D721Med (cell line): ENCODE data around the gene MYO5B.

Source experiments
- DNase-seq: peaks from one replicate; pipeline ENCODE4 v3.0.0; 2011; ENCODE audit warnings: low spot score; ENCODE audit not compliant: insufficient read length
- FAIRE-seq: peaks from 2 replicates; lab custom pipeline; 2011; peaks lifted over from hg19 to GRCh38; lab: Jason Lieb, UNC
- CTCF ChIP-seq: IDR thresholded peaks from 2 replicates; pipeline ENCODE4 v1.5.1; 2012; ENCODE audit warnings: mild to moderate bottlenecking, control low read depth; ENCODE audit not compliant: insufficient read depth; ENCODE audit errors: missing control alignments

Gene MYO5B

GRCh38 chr18:50172367-50172766 is 22.6 kb downstream of the MYO5B start:
- FAIRE-seq (no peak), DNase-seq (no peak)
- no peak for TF ChIP-seq CTCF

DNA sequence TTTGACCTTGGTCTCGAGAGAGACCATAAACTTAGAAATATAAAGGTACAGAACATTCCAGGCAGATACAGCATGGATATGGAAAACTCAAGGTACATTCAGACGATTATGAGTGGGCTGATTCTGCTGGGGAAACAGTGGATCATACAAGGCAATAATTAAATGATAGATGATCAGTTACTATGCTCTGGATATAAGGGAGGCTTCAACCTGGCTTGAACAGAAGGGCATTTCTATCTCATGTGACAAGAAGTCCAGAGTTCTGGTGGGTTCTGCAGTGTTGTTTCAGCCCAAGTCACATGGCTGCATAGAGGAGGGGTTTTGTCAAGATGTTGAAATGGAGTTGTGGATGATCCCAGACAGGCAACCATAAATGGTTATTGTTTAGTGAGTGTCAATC is 23.5 kb downstream of the MYO5B start:
- FAIRE-seq (no peak), DNase-seq (no peak)
- no peak for TF ChIP-seq CTCF

- no peak for TF ChIP-seq CTCF
- no peak for DNase-seq
- no peak for FAIRE-seq
Observed at GRCh38 chr18:50170004-50170403, 24.9 kb downstream of the MYO5B start.

DNA sequence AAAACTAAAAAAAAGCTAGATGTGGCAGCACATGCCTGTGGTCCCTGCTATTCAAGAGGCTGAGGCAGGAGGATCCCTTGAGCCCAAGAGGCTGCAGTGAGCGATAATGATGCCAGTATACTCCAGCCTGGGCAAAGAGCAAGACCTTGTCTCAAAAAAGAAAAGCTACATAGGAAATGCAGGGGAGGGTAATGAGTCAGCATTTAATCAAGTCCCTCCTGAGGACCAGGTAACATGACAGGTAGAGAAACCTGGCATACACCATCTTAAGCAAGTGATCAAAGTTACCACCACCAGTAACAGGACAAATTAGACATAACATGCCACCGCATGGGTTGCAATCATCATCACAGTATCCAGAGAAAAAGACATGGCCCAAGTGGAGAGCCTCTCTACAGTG is 25.8 kb downstream of the MYO5B start:
- no peak for DNase-seq
- no peak for TF ChIP-seq CTCF
- no peak for FAIRE-seq

- DNase-seq (no peak), FAIRE-seq (no peak)
- TF ChIP-seq CTCF: no peak
Observed at GRCh38 chr18:50167966-50168365, 27.0 kb downstream of the MYO5B start.

- FAIRE-seq (no peak), DNase-seq (no peak)
- no peak for TF ChIP-seq CTCF
Observed at GRCh38 chr18:50166901-50167300, 28.0 kb downstream of the MYO5B start.

DNA sequence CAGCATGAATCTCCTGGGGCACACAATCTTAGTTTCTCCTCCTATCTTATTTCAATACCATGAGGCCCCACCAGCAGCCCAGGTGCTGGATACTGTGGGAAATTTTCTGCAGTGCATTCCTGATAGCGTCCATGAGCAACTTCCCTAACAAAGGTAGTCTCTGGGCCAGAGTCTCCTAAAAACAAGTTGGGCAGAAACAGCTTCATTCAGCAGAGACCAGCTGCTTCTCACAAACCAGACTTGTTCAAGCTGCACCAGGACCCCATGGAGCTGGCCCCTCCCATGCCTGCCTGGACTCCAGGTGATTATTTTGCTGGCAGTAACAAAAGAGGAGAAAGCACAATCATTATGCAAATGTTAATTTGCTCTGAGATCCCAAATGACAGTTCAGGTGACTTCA is 31.4 kb downstream of the MYO5B start:
- no peak for TF ChIP-seq CTCF
- DNase-seq (no peak), FAIRE-seq (no peak)
